DOHH2 (cell line): ENCODE measurements around the gene MAML1.

Experiments
- H3F3A ChIP-seq: fragments of 200-600 bp; sonication (generic), shearing (Covaris generic); 2 replicates; pipeline ENCODE4 v1.6.0; 2016; ENCODE audit warnings: antibody characterized with exemption, mild to moderate bottlenecking; ENCODE audit not compliant: control insufficient read depth, insufficient read depth
- H3K27ac ChIP-seq: fragments of 200-600 bp; sonication (generic); 2 replicates; pipeline ENCODE4 v1.5.1; 2014; ENCODE audit warnings: low read depth, mild to moderate bottlenecking, low read length, moderate library complexity
- H3K27me3 ChIP-seq: fragments of 200-600 bp; sonication (generic); 2 replicates; pipeline ENCODE4 v1.6.1; 2014; ENCODE audit warnings: mild to moderate bottlenecking, low read length, mixed read lengths; ENCODE audit not compliant: control insufficient read depth
- H3K36me3 ChIP-seq: fragments of 200-600 bp; sonication (generic); 2 replicates; pipeline ENCODE4 v1.6.1; 2014; ENCODE audit warnings: mild to moderate bottlenecking, low read length, moderate library complexity, mixed read lengths; ENCODE audit not compliant: control insufficient read depth
- H3K4me1 ChIP-seq: fragments of 200-600 bp; sonication (generic); 2 replicates; pipeline ENCODE4 v1.6.1; 2014; ENCODE audit warnings: mild to moderate bottlenecking, low read length, mixed read lengths; ENCODE audit not compliant: control insufficient read depth
- H3K4me2 ChIP-seq: fragments of 200-600 bp; sonication (generic); 2 replicates; pipeline ENCODE4 v1.6.0; 2014; ENCODE audit warnings: mild to moderate bottlenecking, low read length, moderate library complexity
- H3K4me3 ChIP-seq: fragments of 200-600 bp; sonication (generic); 2 replicates; pipeline ENCODE4 v1.5.1; 2014; ENCODE audit warnings: mild to moderate bottlenecking, low read length, mixed read lengths
- H3K79me2 ChIP-seq: fragments of 200-600 bp; sonication (generic); 2 replicates; pipeline ENCODE4 v1.6.1; 2014; ENCODE audit warnings: mild to moderate bottlenecking, low read length, mixed read lengths; ENCODE audit not compliant: control insufficient read depth
- H3K9me2 ChIP-seq: fragments of 200-600 bp; sonication (generic); replicated peaks from 2 replicates; pipeline ENCODE4 v1.6.1; 2014; ENCODE audit warnings: mild to moderate bottlenecking, low read length, mixed read lengths; ENCODE audit not compliant: control insufficient read depth
- H3K9me3 ChIP-seq: fragments of 200-600 bp; sonication (generic); 2 replicates; pipeline ENCODE4 v1.6.1; 2014; ENCODE audit warnings: antibody characterized with exemption, low read length, mixed read lengths; ENCODE audit not compliant: control insufficient read depth, insufficient read depth
- H4K20me1 ChIP-seq: fragments of 200-600 bp; sonication (generic); 2 replicates; pipeline ENCODE4 v1.6.0; 2014; ENCODE audit warnings: low read depth, mild to moderate bottlenecking, antibody characterized with exemption, low read length, moderate library complexity; ENCODE audit not compliant: control insufficient read depth, insufficient read depth
- CTCF ChIP-seq: fragments of 200-600 bp; sonication (generic); IDR thresholded peaks from one replicate; pipeline ENCODE4 v1.5.1; 2014; ENCODE audit warnings: antibody characterized with exemption, mild to moderate bottlenecking, low read depth, low read length; ENCODE audit not compliant: poor library complexity, severe bottlenecking
- EZH2phosphoT487 ChIP-seq: fragments of 200-600 bp; sonication (generic); IDR thresholded peaks from 2 replicates; pipeline ENCODE4 v1.6.1; 2017; ENCODE audit warnings: borderline replicate concordance, mild to moderate bottlenecking, antibody characterized with exemption, low read length, moderate library complexity, mixed read lengths

The MAML1 gene

GRCh38 chr5:179798144-179798770 lies 65.6 kb downstream of the MAML1 start:
- no peak for TF ChIP-seq EZH2phosphoT487
- TF ChIP-seq CTCF, result no peak
- no peaks in the 10 kb centered on the region for H4K20me1 ChIP-seq
- no peaks in the 10 kb centered on the region for H3K27me3 ChIP-seq
- no peaks in the 10 kb centered on the region for H3K9me2 ChIP-seq
- no peak overlapping the region for H3K4me2 ChIP-seq
- peaks cover 23% of the 10 kb centered on the region for H3K4me1 ChIP-seq
- H3K27ac ChIP-seq, result no peak overlapping the region
- no peak overlapping the region for H3K4me3 ChIP-seq
- no peaks in the 10 kb centered on the region for H3K79me2 ChIP-seq
- no peaks in the 10 kb centered on the region for H3F3A ChIP-seq
- H3K9me3 ChIP-seq, result no peaks in the 10 kb centered on the region
- peaks cover 36% of the 10 kb centered on the region; the same call in 1 of the 2 replicates for H3K36me3 ChIP-seq

- Histone ChIP-seq H3K9me2 (no peaks in the 10 kb centered on the region), H3F3A (no peaks in the 10 kb centered on the region), H3K4me2 (no peak overlapping the region), H3K27me3 (no peaks in the 10 kb centered on the region), H3K9me3 (no peaks in the 10 kb centered on the region), H3K27ac (no peak overlapping the region), H3K4me3 (no peak overlapping the region), H3K4me1 (peaks cover 26% of the 10 kb centered on the region), H3K79me2 (peaks cover 3% of the 10 kb centered on the region), H3K36me3 (peaks cover 36% of the 10 kb centered on the region; the same call in 1 of the 2 replicates), H4K20me1 (no peaks in the 10 kb centered on the region)
- TF ChIP-seq EZH2phosphoT487 (no peak), CTCF (no peak)
These were observed 66.4 kb downstream of the MAML1 start for GRCh38 chr5:179798771-179799643.

- H3K9me3 ChIP-seq, result no peaks in the 10 kb centered on the region
- peaks cover 9% of the 10 kb centered on the region for H3K79me2 ChIP-seq
- H3K4me3 ChIP-seq, result no peak overlapping the region
- no peak for TF ChIP-seq CTCF
- TF ChIP-seq EZH2phosphoT487, result no peak
- no peaks in the 10 kb centered on the region for H3K9me2 ChIP-seq
- no peaks in the 10 kb centered on the region for H3F3A ChIP-seq
- no peaks in the 10 kb centered on the region for H4K20me1 ChIP-seq
- H3K27ac ChIP-seq, result no peak overlapping the region
- no peak overlapping the region for H3K4me2 ChIP-seq
- peaks cover 25% of the 10 kb centered on the region for H3K4me1 ChIP-seq
- H3K27me3 ChIP-seq, result no peaks in the 10 kb centered on the region
- H3K36me3 ChIP-seq, result peaks cover 36% of the 10 kb centered on the region; the same call in 1 of the 2 replicates
These were observed 67.0 kb downstream of the MAML1 start for GRCh38 chr5:179799644-179799973.
